Stimulated activated naive CD4-positive, alpha-beta T cell (primary cell): ENCODE data around the gene CEP192.
A peak's percentile ranks its signal among the peaks of the same experiment; 100 is the strongest.

Experiments used
- DNase-seq, 6 experiments: peaks; one replicate each; lab custom pipeline; 2025; lab: John Stamatoyannopoulos, UW

The CEP192 gene

GRCh38 chr18:13103366-13103765 lies 112.2 kb downstream of the CEP192 start:
- DNase-seq: no peak

DNA sequence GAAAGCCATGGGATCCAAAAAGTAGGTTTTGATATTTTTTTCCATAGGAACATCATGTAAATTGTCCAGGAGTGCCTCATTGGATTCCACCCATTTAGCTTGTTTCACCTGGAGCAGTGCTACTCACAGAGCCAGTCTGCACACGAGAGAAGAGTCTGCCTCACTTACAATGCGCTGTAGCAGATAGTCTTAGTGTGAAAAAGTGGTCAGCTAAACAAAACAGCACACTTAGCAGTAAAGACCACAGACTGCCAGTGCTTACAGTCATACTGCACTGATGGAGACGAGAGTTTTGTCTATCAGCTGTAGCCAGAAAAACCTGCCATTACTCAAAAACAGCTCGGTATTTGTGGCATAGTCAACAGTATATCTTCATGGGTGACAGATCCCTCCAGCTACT lies 113.9 kb downstream of the CEP192 start:
- no peak for DNase-seq

GRCh38 chr18:13107074-13107473 lies 115.9 kb downstream of the CEP192 start:
- DNase-seq: no peak

GRCh38 chr18:13108330-13108729 lies 117.2 kb downstream of the CEP192 start:
- DNase-seq: no peak

- DNase-seq: no peak
These were observed 119.4 kb downstream of the CEP192 start for GRCh38 chr18:13110559-13110958.

- DNase-seq: no peak
These were observed 121.8 kb downstream of the CEP192 start for GRCh38 chr18:13112982-13113381.

DNA sequence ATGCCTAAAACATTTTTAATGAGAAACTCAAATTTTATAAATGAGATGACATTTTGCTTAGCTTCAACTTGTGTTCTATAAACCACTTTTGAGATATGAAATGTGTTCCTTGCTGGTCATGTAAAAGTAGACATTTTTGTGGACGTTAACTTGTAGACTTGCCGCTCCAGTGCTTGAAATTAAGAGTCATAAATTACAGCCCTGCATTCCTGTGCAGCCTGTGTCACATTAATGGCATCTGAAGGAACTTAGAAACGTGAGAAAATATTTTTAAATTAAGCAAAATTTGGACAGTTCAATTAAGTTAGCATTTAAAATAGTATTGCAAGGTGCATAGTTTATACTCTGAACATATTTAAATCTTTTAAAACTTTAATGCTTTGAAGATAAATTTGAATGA lies 129.1 kb downstream of the CEP192 start:
- no peak for DNase-seq

GRCh38 chr18:13120983-13121441 lies 129.8 kb downstream of the CEP192 start:
- DNase-seq: no peak

DNA sequence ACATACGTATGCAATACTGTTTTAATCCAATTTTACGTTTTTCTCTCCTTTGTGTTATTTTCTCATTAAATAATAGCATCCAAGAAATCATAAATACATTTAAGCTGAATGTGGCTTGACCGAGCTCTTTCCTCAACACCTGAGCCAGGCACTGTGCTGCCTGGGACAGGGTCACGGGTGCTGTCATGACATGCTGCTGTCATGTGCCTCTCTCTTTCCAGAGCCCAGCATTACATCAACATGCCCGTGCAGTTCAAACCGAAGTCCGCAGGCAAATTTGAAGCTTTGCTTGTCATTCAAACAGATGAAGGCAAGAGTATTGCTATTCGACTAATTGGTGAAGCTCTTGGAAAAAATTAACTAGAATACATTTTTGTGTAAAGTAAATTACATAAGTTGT lies 133.2 kb downstream of the CEP192 start:
- no peak for DNase-seq

GRCh38 chr18:13125191-13125590 lies 134.0 kb downstream of the CEP192 start:
- DNase-seq: no peak

GRCh38 chr18:13126966-13127598 lies 135.9 kb downstream of the CEP192 start:
- DNase-seq: no peak

DNA sequence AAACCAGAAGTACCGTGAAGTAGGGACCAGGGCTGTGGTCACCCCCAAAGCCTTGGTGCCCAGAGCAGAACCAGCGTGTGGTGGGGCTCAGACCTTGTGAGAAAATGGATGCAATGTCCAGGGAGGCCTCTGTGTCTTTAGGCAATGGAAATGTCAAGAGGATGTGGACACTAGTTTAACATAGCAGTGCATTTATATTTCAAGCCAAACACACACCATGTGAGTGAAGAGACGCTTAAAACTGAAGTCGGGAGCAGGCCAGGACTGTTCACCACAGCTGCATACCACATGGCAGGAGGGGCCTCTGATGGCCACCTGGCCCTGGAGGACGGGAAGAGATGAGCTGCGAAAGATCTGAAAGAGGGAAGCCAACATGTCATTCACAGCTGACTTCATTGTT lies 140.1 kb downstream of the CEP192 start:
- no peak for DNase-seq

- no peak for DNase-seq
These were observed 143.6 kb downstream of the CEP192 start for GRCh38 chr18:13134551-13135401.

DNA sequence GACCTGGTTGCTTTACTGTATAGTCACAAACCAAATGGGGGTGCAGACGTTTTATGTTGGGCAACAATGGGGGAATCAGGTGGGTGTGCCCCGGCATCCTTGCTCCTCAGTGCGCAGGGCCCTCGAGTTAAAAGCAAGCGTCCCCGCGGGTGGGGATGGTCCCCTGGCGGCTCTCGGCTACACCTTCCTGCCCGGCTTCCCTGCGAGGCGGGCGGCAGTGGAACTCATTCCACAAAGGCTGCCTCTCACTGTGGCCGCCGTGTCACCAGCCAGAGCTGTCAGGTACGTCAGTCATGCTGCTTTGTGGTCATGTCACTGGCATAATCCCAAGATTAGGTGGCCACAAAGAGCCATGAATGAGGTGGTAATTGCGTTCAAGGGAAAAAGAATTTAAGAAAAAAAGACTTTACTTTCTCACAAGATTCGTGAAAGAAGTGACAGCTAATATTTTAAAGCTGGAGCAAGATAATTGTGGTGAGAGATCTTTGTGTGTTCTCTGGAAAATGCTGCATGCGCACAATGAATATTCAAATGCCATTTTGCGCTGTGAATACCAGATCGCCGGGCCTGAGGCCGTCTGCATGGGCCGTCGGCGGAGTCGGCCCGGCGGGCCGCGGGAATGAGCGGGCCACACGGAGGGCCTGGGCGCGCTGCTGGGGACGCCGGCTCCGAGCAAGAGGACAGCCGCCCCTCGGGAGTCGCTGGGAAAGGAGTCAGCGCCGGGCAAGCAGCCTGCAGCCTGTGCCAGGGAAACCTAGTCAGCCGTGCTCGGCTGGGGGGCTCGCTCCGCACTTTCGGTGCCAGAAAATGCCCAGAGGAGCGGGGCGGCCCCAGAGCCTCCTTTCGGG lies 145.1 kb downstream of the CEP192 start:
- DNase-seq: peak; percentile 31 to 65 (median 48)

DNA sequence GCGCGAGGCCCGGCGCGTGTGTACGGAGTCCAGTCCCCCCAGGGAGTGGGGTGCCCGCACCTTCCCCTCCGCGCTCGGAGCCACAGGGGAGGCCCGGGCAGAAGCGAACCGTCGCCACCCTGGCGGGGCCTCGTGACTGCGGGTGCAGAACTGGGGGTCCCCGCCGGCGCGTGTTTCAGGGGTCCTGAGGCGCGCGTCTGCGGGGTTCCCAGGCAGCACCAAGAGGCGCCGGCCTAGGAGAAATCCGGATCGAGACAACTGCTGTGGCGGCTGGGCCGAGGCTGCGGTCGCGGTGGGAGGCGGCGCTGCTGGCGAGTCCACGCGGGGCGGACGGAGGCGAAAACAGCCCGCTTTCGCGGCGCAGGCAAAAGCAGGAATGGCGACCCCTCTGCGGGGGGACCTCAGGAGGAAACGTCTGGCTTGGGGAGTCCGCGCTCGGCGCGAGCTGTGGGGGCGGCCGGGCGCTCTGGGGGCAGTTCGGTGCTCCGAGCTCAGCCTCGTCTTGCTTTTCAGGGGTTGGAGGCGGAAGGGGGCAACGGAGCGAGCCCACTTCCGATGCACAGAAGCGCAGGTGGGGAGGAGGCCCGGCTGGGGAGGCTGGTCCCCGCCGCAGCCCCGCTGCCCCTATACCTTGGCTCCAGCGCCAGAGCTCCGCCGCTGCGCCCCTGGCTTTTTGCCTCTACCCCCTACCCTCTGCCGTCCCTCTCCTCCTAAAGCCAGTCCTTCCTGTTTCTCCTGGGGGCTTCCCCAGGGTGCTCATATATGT lies 145.9 kb downstream of the CEP192 start:
- DNase-seq: peak; percentile 10 to 69 (median 33)

DNA sequence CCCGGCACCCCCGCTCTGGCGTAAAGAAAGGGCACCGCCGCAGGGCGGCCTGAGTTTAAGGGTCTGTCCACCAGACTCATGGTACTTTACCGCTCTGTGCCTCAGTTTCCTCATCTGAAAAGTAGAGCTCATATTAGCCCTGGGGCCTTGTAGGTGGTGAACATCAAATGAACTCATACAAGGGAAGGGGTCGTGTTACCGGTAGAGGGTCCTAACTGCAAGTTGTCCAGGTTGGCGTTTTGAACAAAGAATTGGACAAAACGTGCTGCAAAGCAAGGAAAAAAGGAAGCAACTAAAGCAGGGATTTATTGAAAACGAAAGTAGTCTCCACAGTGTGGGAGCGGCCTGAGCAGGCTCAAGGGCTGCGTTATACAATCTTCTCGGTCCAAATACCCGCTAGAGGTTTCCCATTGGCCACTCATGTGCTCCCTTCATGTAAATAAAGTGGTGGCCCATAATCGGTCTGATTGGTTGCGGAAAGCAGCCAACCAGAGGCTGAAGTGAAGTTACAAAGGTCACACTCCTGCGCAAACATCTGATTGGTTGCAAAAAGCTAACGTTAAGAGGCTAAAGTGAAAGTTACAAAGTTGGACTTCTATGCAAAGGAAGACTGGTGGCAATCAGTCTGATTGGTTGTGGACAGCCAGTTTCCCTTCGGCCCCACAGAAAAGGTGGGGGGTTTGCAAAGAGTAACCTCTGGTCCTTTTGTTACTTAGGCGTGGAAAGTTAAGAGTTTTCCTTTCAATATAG lies 146.7 kb downstream of the CEP192 start:
- DNase-seq: peak; percentile 49 to 83 (median 75)

GRCh38 chr18:13138420-13139139 lies 147.4 kb downstream of the CEP192 start:
- peak in 1 of 6 experiments; percentile 4 for DNase-seq

DNA sequence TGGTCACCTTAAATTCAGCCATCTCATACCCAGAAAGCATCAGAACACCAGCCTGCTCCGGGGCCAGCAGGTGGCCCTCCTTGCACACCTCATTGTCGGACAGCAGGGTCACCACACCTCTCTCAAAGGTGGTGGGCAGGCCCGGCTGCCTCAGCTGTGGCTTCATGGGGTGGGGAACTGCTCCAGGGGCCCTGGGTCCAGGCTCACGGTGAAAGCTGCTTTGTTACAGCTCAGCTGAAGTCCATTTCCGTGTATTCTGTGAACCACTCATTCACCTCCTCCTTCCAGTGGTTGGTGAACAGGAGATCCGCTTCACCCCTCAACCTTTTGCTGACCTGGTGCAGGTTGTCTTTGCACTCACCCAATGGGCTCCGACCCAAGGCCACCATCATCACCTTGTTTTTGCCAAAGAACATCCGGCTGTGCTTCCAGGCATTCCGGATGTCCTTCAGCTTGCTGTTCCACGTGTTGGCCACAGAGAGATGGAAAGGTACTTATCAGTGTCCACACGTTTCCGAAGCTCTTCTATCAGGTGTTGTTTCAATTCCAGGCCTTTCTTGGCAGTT lies 148.8 kb downstream of the CEP192 start:
- no peak for DNase-seq

DNA sequence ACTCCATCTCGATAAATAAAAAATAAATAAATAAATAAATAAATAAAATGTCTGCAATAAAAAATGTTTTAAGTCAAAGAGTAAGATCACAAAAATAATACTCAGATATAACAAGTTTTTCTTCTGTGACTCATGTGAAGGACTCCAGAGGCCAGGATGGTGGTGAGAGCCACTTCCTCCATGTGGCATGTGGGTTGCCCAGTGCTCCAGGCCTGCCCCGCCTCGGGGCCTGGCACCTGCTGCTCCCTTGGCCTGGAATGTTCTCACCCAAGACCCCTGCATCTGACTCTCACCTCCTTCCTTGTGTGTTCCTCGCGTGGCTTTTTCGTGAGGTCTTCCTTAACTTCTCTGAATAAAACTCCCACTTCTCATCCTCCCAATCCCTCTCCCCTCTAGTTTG lies 150.0 kb downstream of the CEP192 start:
- DNase-seq: no peak

DNA sequence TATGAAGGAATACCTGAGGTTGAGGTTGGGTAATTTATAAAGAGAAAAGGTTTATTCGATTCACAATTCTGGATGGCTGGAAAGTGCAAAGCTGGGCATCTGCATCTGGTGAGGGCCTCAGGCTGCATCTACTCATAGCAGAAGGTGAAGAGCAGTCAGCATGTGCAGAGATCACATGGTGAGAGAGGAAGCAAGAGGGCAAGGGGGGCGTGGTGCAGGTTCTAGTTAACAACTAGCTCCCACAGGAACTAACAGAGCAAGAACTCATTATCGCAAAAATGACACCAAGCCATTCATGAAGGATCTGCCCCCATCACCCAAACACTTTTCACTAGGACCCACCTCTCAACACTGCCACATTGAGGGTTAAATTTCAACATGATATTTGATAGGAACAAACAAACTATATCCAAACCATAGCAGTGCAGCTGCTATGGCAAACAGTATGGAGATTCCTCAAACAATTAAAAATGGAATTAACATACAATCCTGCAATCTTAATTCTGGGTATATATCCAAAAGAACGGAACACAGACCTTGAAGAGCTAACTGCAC lies 154.6 kb downstream of the CEP192 start:
- DNase-seq: no peak
